Activated CD4-positive, alpha-beta T cell treated with anti-CD3 and anti-CD28 coated beads, Interleukin-2, amount 50 U/mL, for 24 hours (primary cell): ENCODE results near the gene PTPRD.
"Not testable (repeated sequence)": the region's sequence is repeated elsewhere in the genome, so short reads cannot be mapped to it uniquely, and the experiment has no call there.

Experiments used
- DNase-seq, 2 donors: peaks; one replicate each; pipeline ENCODE4 v3.0.0-alpha.2; 2020; ENCODE audit warnings: low read depth in 1 of 2, low spot score in 1 of 2

Gene PTPRD

GRCh38 chr9:9045572-9045971, 1567.2 kb downstream of the PTPRD start:
- DNase-seq, result no peak

GRCh38 chr9:9045072-9045471, 1567.7 kb downstream of the PTPRD start:
- DNase-seq, result no peak

DNA sequence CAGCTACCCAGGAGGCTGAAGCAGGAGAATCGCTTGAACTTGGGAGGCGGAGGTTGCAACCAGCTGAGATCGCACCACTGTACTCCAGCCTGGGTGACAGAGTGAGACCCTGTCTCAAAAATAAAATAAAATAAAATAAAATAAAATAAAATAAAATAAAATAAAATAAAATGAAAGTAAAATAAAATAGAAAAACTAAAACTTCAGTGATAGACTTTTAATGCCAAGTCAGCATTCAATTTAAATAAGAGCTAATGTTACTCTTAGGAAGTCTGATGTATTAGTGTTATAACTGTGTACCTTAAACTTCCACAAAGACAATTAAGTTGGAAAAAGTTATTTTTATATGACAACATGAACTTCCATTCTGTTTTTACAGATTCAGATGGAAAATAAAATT, 1569.0 kb downstream of the PTPRD start:
- DNase-seq, result not testable (repeated sequence)

- DNase-seq, result no peak
These were observed 1571.0 kb downstream of the PTPRD start for GRCh38 chr9:9041756-9042155.

GRCh38 chr9:9033022-9033421, 1579.8 kb downstream of the PTPRD start:
- no peak for DNase-seq

DNA sequence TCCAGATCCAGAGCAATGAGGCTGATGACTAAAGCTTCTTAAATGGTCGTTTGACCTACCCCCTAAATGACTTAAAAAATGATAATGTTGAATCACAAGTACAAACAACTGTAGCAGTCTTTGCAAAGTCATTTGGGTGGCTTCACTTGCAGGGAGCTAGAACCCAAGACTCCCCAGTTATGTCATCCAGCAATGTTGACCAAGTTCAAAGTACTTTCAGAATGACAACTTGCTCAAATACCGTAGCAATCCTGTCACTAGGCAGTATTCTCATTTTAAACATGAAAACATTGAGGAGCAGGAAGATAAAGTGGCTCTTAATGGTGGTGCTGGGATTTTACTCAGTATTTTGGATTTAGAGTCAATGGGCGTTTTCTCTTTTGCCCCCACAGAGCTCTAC, 1596.2 kb downstream of the PTPRD start:
- no peak for DNase-seq

DNA sequence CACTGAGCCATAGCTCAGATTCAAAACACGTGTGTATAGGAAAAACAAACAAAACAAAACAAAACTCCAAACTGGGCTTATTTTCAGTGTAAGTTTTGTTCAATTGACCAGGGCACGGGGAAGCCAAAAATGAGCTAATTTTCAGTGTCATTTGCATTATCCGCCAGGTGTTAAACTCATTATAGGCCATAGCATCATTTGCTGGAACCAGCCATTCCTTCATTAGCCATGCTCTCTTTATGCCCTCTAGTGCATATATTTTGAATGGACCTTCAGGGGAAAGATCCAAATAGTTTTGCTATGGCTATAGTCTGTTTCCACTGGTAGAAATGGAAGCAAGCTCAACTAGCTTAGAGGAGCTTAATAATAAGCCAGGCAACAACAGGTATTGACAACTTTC, 1608.0 kb downstream of the PTPRD start:
- DNase-seq, result no peak

GRCh38 chr9:9002826-9003583, 1609.8 kb downstream of the PTPRD start:
- no peak for DNase-seq

GRCh38 chr9:8980496-8981013, 1632.2 kb downstream of the PTPRD start:
- no peak for DNase-seq

GRCh38 chr9:8978334-8978733, 1634.5 kb downstream of the PTPRD start:
- no peak for DNase-seq

- DNase-seq, result not testable (repeated sequence)
These were observed 1644.5 kb downstream of the PTPRD start for GRCh38 chr9:8968350-8968749.

- no peak for DNase-seq
These were observed 1648.9 kb downstream of the PTPRD start for GRCh38 chr9:8963885-8964284.

GRCh38 chr9:8962084-8962483, 1650.7 kb downstream of the PTPRD start:
- no peak for DNase-seq

- no peak for DNase-seq
These were observed 1651.5 kb downstream of the PTPRD start for GRCh38 chr9:8961186-8961851.

DNA sequence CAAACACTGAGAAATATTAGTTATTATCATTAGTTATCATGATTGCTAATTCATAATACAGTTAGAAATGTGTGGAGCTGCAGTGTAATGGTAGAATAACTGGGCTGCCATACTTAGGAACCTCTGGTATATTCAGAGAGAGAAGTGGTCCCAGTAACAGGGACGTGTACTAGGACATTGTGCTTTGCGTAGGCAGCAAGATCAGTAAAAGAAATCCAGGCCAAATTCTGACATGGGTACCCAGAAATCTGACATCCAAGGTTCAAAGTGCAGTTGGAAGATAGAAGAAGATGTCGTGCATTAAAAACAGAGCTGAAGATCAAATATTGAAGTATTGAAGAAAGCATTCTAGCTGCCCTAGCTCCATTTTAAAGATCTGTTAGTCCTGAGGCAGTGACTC, 1652.5 kb downstream of the PTPRD start:
- no peak for DNase-seq

DNA sequence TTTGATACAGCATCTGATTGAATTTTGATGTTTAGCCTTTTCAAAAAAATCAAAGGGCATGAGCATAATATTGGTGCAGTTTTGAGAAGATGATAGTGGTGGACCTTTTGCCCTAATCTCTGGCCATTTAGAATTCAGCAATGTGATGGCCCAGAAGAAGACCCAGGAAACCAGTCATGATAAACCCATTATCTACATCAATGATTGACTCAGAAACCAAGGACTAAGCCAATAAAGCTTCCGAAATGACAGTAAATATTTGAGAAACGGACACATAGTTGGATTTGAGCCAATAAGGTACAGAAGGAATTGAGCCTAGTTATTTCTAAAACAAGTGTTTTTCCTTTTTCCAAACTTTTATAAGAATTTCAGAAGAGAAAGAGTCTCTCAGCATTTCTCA, 1654.4 kb downstream of the PTPRD start:
- DNase-seq, result no peak

GRCh38 chr9:8955315-8955714, 1657.5 kb downstream of the PTPRD start:
- no peak for DNase-seq

DNA sequence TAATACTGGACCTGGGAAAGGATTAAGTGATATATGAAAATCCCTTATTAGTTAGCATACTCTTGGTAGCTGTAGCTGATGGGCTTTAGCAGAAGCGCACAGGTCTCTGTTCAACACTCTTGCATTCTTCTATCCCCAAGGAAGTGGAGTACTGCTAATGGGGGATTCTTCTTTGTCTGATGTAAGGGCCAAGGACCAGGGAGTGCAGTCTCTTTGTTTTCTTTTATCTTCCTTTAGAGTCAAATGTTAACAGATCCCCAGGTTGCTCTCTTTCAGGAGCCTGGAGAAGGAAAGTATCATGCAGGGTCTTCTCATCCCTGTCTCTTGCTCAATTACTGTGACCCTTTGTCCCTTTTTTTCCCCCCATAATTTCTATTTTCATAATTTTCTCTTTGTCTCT, 1666.3 kb downstream of the PTPRD start:
- no peak for DNase-seq

DNA sequence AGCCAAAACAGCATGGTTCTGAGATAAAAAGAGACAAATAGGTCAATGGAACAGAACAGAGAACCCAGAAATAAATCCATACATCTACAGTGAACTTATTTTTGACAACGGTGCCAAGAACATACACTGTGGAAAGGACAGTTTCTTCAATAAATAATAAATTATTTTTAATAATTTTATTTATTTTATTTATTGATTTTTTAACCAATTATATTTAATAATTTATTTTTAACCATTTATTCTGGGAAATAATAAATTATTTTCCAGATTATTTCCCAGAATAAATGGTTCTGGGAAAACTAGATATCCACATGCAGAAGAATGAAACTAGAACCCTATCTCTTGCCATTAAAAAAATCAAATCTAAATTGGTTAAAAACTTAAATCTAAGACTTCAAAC, 1669.4 kb downstream of the PTPRD start:
- no peak for DNase-seq

- DNase-seq, result no peak
These were observed 1672.2 kb downstream of the PTPRD start for GRCh38 chr9:8940650-8941049.

GRCh38 chr9:8926461-8926860, 1686.3 kb downstream of the PTPRD start:
- DNase-seq, result no peak

GRCh38 chr9:8924562-8924961, 1688.2 kb downstream of the PTPRD start:
- no peak for DNase-seq
